ENCODE data around the gene MYO16.
"Not testable (repeated sequence)": the region's sequence is repeated elsewhere in the genome, so short reads cannot be mapped to it uniquely, and the experiment has no call there.

The MYO16 gene

GRCh38 chr13:109211616-109212015 lies 582.2 kb downstream of the MYO16 start:
- DNase-seq = no peak

- no peak for DNase-seq
Measured at GRCh38 chr13:109212650-109213049, 583.2 kb downstream of the MYO16 start.

- no peak for DNase-seq
Measured at GRCh38 chr13:109213714-109214113, 584.3 kb downstream of the MYO16 start.

GRCh38 chr13:109214393-109214792 lies 585.0 kb downstream of the MYO16 start:
- no peak for DNase-seq

GRCh38 chr13:109215377-109215776 lies 586.0 kb downstream of the MYO16 start:
- DNase-seq = no peak

- DNase-seq = not testable (repeated sequence)
Measured at GRCh38 chr13:109217510-109217909, 588.1 kb downstream of the MYO16 start.

GRCh38 chr13:109220631-109221030 lies 591.2 kb downstream of the MYO16 start:
- DNase-seq = no peak

- DNase-seq = no peak
Measured at GRCh38 chr13:109224033-109224432, 594.6 kb downstream of the MYO16 start.

GRCh38 chr13:109226631-109227030 lies 597.2 kb downstream of the MYO16 start:
- no peak for DNase-seq

- DNase-seq = no peak
Measured at GRCh38 chr13:109227344-109227940, 598.0 kb downstream of the MYO16 start.

- DNase-seq = no peak
Measured at GRCh38 chr13:109228211-109228610, 598.8 kb downstream of the MYO16 start.

GRCh38 chr13:109231888-109232287 lies 602.5 kb downstream of the MYO16 start:
- no peak for DNase-seq

- no peak for DNase-seq
Measured at GRCh38 chr13:109233293-109233692, 603.9 kb downstream of the MYO16 start.

GRCh38 chr13:109235901-109236300 lies 606.5 kb downstream of the MYO16 start:
- no peak for DNase-seq

- DNase-seq = no peak
Measured at GRCh38 chr13:109241160-109241559, 611.7 kb downstream of the MYO16 start.

GRCh38 chr13:109243311-109243951 lies 614.0 kb downstream of the MYO16 start:
- DNase-seq = no peak

GRCh38 chr13:109244566-109244965 lies 615.2 kb downstream of the MYO16 start:
- no peak for DNase-seq

GRCh38 chr13:109246001-109246400 lies 616.6 kb downstream of the MYO16 start:
- no peak for DNase-seq

- DNase-seq = no peak
Measured at GRCh38 chr13:109249780-109250528, 620.5 kb downstream of the MYO16 start.

- no peak for DNase-seq
Measured at GRCh38 chr13:109251956-109252355, 622.5 kb downstream of the MYO16 start.

- DNase-seq = no peak
Measured at GRCh38 chr13:109253316-109253715, 623.9 kb downstream of the MYO16 start.

- DNase-seq = no peak
Measured at GRCh38 chr13:109254274-109254673, 624.9 kb downstream of the MYO16 start.

GRCh38 chr13:109255141-109255856 lies 625.9 kb downstream of the MYO16 start:
- DNase-seq = no peak

Data from CD4-positive, alpha-beta T cell treated with Interleukin-1 beta for 1 hour (primary cell).